DOHH2 (cell line): ENCODE data around the gene CRIM1.

Source experiments
- H3F3A ChIP-seq: fragments of 200-600 bp; sonication (generic), shearing (Covaris generic); 2 replicates; pipeline ENCODE4 v1.6.0; 2016; ENCODE audit warnings: antibody characterized with exemption, mild to moderate bottlenecking; ENCODE audit not compliant: control insufficient read depth, insufficient read depth
- H3K27ac ChIP-seq: fragments of 200-600 bp; sonication (generic); 2 replicates; pipeline ENCODE4 v1.5.1; 2014; ENCODE audit warnings: low read depth, mild to moderate bottlenecking, low read length, moderate library complexity
- H3K27me3 ChIP-seq: fragments of 200-600 bp; sonication (generic); 2 replicates; pipeline ENCODE4 v1.6.1; 2014; ENCODE audit warnings: mild to moderate bottlenecking, low read length, mixed read lengths; ENCODE audit not compliant: control insufficient read depth
- H3K36me3 ChIP-seq: fragments of 200-600 bp; sonication (generic); 2 replicates; pipeline ENCODE4 v1.6.1; 2014; ENCODE audit warnings: mild to moderate bottlenecking, low read length, moderate library complexity, mixed read lengths; ENCODE audit not compliant: control insufficient read depth
- H3K4me1 ChIP-seq: fragments of 200-600 bp; sonication (generic); 2 replicates; pipeline ENCODE4 v1.6.1; 2014; ENCODE audit warnings: mild to moderate bottlenecking, low read length, mixed read lengths; ENCODE audit not compliant: control insufficient read depth
- H3K4me2 ChIP-seq: fragments of 200-600 bp; sonication (generic); 2 replicates; pipeline ENCODE4 v1.6.0; 2014; ENCODE audit warnings: mild to moderate bottlenecking, low read length, moderate library complexity
- H3K4me3 ChIP-seq: fragments of 200-600 bp; sonication (generic); 2 replicates; pipeline ENCODE4 v1.5.1; 2014; ENCODE audit warnings: mild to moderate bottlenecking, low read length, mixed read lengths
- H3K79me2 ChIP-seq: fragments of 200-600 bp; sonication (generic); 2 replicates; pipeline ENCODE4 v1.6.1; 2014; ENCODE audit warnings: mild to moderate bottlenecking, low read length, mixed read lengths; ENCODE audit not compliant: control insufficient read depth
- H3K9me2 ChIP-seq: fragments of 200-600 bp; sonication (generic); replicated peaks from 2 replicates; pipeline ENCODE4 v1.6.1; 2014; ENCODE audit warnings: mild to moderate bottlenecking, low read length, mixed read lengths; ENCODE audit not compliant: control insufficient read depth
- H3K9me3 ChIP-seq: fragments of 200-600 bp; sonication (generic); 2 replicates; pipeline ENCODE4 v1.6.1; 2014; ENCODE audit warnings: antibody characterized with exemption, low read length, mixed read lengths; ENCODE audit not compliant: control insufficient read depth, insufficient read depth
- H4K20me1 ChIP-seq: fragments of 200-600 bp; sonication (generic); 2 replicates; pipeline ENCODE4 v1.6.0; 2014; ENCODE audit warnings: low read depth, mild to moderate bottlenecking, antibody characterized with exemption, low read length, moderate library complexity; ENCODE audit not compliant: control insufficient read depth, insufficient read depth
- CTCF ChIP-seq: fragments of 200-600 bp; sonication (generic); IDR thresholded peaks from one replicate; pipeline ENCODE4 v1.5.1; 2014; ENCODE audit warnings: antibody characterized with exemption, mild to moderate bottlenecking, low read depth, low read length; ENCODE audit not compliant: poor library complexity, severe bottlenecking
- EZH2phosphoT487 ChIP-seq: fragments of 200-600 bp; sonication (generic); IDR thresholded peaks from 2 replicates; pipeline ENCODE4 v1.6.1; 2017; ENCODE audit warnings: borderline replicate concordance, mild to moderate bottlenecking, antibody characterized with exemption, low read length, moderate library complexity, mixed read lengths

Gene CRIM1

DNA sequence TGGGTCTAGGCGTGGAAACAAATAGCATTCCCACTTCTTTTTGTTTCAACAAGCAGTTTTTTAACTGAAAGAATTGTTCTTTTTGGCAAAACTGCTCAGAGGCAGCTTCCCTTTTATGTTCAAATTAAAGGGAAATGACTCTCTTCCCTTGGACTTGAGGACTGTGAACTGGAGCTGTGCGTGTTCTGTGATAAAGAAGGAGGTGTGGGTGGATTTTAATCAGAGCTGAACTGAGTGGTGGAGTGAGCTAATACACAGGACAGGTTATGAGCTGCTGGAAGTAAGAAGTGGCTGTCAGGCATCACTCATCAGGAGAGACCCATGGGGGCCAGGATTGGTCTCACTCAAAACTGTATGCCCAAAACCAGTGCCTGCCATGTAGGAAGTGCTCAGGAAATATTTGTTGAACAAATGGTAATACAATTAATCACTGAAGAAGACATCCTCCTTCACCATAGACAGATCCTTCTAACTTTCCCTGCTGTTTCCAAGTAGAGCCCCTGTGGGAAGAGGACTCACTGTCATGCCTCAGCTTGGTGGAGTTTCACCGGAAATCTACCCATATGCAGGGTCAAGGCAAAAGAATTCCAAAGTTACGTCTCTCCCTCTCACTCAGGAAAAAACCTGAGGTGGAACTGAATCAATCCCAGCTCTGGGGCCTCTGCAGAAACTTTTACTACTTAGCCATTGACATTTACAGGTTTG, 186.5 kb downstream of the CRIM1 start:
- no peaks in the 10 kb centered on the region for H3K9me2 ChIP-seq
- no peaks in the 10 kb centered on the region for H3K79me2 ChIP-seq
- H3K27me3 ChIP-seq, result no peaks in the 10 kb centered on the region
- H4K20me1 ChIP-seq, result no peaks in the 10 kb centered on the region
- TF ChIP-seq EZH2phosphoT487, result no peak
- TF ChIP-seq CTCF, result no peak
- no peaks in the 10 kb centered on the region for H3K9me3 ChIP-seq
- no peaks in the 10 kb centered on the region for H3F3A ChIP-seq
- H3K4me2 ChIP-seq, result no peak overlapping the region
- H3K4me3 ChIP-seq, result no peak overlapping the region
- H3K36me3 ChIP-seq, result peaks cover 60% of the 10 kb centered on the region
- no peak overlapping the region for H3K27ac ChIP-seq
- H3K4me1 ChIP-seq, result no peaks in the 10 kb centered on the region

DNA sequence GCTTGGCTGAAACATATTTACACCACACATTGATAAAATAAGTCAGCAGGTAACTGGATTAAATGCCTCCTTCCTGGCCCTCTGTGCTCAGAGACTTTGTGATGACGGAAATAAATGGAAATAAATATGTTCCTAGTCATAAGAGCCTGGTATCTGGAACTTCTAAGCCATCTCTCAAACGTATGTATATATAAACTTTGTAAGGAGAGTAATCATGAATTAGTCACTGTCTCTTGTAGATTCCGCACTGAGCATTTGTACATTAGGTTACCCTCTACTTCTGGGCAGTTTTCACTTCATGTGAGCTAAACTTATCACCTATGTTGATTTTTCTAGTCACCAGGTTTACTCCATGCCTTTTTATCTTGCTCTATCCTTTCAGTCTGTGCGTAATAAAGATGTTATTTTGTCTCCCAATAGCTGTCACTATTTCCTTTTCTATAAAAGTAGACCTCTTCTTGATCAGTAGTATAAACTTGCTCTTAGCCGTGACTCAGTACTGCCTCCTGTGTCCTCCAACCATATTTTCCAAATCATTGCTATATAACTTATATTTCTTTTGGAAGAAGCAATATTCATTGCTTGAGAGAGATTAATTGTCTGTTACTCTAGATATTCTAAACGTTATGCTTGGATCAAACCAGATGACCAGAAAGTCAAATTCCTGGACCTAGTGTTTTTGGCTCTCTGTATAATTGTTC, 189.2 kb downstream of the CRIM1 start:
- TF ChIP-seq EZH2phosphoT487 (no peak), CTCF (peak; percentile 33)
- H3K9me2 ChIP-seq, result no peaks in the 10 kb centered on the region
- H3K36me3 ChIP-seq, result peaks cover 66% of the 10 kb centered on the region
- no peak overlapping the region for H3K4me3 ChIP-seq
- no peaks in the 10 kb centered on the region for H3K27me3 ChIP-seq
- no peaks in the 10 kb centered on the region for H3K79me2 ChIP-seq
- H4K20me1 ChIP-seq, result no peaks in the 10 kb centered on the region
- no peaks in the 10 kb centered on the region for H3K9me3 ChIP-seq
- H3K27ac ChIP-seq, result no peak overlapping the region
- no peaks in the 10 kb centered on the region for H3K4me1 ChIP-seq
- H3F3A ChIP-seq, result no peaks in the 10 kb centered on the region
- no peak overlapping the region for H3K4me2 ChIP-seq

GRCh38 chr2:36545871-36546416, 190.4 kb downstream of the CRIM1 start:
- no peaks in the 10 kb centered on the region for H3K4me1 ChIP-seq
- H3K27ac ChIP-seq, result no peak overlapping the region
- TF ChIP-seq EZH2phosphoT487 (no peak), CTCF (peak; percentile 42)
- no peaks in the 10 kb centered on the region for H3K27me3 ChIP-seq
- H4K20me1 ChIP-seq, result no peaks in the 10 kb centered on the region
- no peak overlapping the region for H3K4me3 ChIP-seq
- H3K36me3 ChIP-seq, result peaks cover 72% of the 10 kb centered on the region
- no peaks in the 10 kb centered on the region for H3K9me3 ChIP-seq
- H3K9me2 ChIP-seq, result no peaks in the 10 kb centered on the region
- no peak overlapping the region for H3K4me2 ChIP-seq
- H3F3A ChIP-seq, result no peaks in the 10 kb centered on the region
- no peaks in the 10 kb centered on the region for H3K79me2 ChIP-seq
